Smooth muscle cell (in vitro differentiated cells): Measurements from ENCODE around the gene B4GALT2. TPM values are rescaled to one million over a fixed set of nuclear protein-coding genes. Genes with fewer than 3 reads are reported as not detected.

Experiments
- DNase-seq: peaks from one replicate; lab custom pipeline; 2025; ENCODE audit not compliant: unreplicated experiment; lab: John Stamatoyannopoulos, UW
- H2AFZ ChIP-seq: fragments of 200-600 bp; sonication (generic); 2 replicates; pipeline ENCODE4 v1.6.0; 2016; ENCODE audit warnings: antibody characterized with exemption, low read depth, mild to moderate bottlenecking
- H3F3A ChIP-seq: fragments of 200-600 bp; sonication (generic); 2 replicates; pipeline ENCODE4 v1.6.0; 2017; ENCODE audit warnings: antibody characterized with exemption, low read depth
- H3K27ac ChIP-seq: fragments of 200-600 bp; sonication (generic); 2 replicates; pipeline ENCODE4 v1.5.1; 2016; ENCODE audit warnings: low read depth, mild to moderate bottlenecking
- H3K27me3 ChIP-seq: fragments of 200-600 bp; sonication (generic); 2 replicates; pipeline ENCODE4 v1.6.1; 2016; ENCODE audit warnings: low read depth, mild to moderate bottlenecking
- H3K36me3 ChIP-seq: fragments of 200-600 bp; sonication (generic); 2 replicates; pipeline ENCODE4 v1.5.1; 2016; ENCODE audit warnings: low read depth
- H3K4me1 ChIP-seq: fragments of 200-600 bp; sonication (generic); 2 replicates; pipeline ENCODE4 v1.5.1; 2016; ENCODE audit warnings: low read depth
- H3K4me2 ChIP-seq: fragments of 200-600 bp; sonication (generic); 2 replicates; pipeline ENCODE4 v1.6.0; 2016; ENCODE audit warnings: mild to moderate bottlenecking
- H3K4me3 ChIP-seq: fragments of 200-600 bp; sonication (generic); 2 replicates; pipeline ENCODE4 v1.5.1; 2016; ENCODE audit warnings: mild to moderate bottlenecking
- H3K79me2 ChIP-seq: fragments of 200-600 bp; sonication (generic); 2 replicates; pipeline ENCODE4 v1.6.0; 2016; ENCODE audit warnings: low read depth, mild to moderate bottlenecking
- H3K9ac ChIP-seq: fragments of 200-600 bp; sonication (generic); 2 replicates; pipeline ENCODE4 v1.6.0; 2016; ENCODE audit warnings: low read depth
- H3K9me3 ChIP-seq: fragments of 200-600 bp; sonication (generic); replicated peaks from 2 replicates; pipeline ENCODE4 v1.5.1; 2016; ENCODE audit warnings: low read depth
- H4K20me1 ChIP-seq: fragments of 200-600 bp; sonication (generic); 2 replicates; pipeline ENCODE4 v1.6.0; 2016; ENCODE audit warnings: low read depth
- CTCF ChIP-seq: fragments of 200-600 bp; sonication (generic); IDR thresholded peaks from 2 replicates; pipeline ENCODE4 v1.5.1; 2017; ENCODE audit warnings: borderline replicate concordance, mild to moderate bottlenecking, antibody characterized with exemption; ENCODE audit not compliant: insufficient read depth, poor library complexity, severe bottlenecking
- WGBS: methylation state at CpG from one replicate; pipeline ENCODE4 v1.1.7; 2016; ENCODE audit warnings: low lambda C conversion rate; 5-methylcytosine and 5-hydroxymethylcytosine counted together
- polyA plus RNA-seq: library from polyadenylated mRNA; unstranded; fragments of >200 nt; fragmentation: Nextera tagmentation; extraction: Ambion mirVana; gene quantifications from 2 replicates; pipeline ENCODE4 v1.2.1, GENCODE V29; 2016
- total RNA-seq: library from RNA; depleted of rRNA; stranded (reverse); fragments of >200 nt; gene quantifications from 2 replicates; pipeline ENCODE4 v1.2.3, GENCODE V29; 2014

Gene B4GALT2
- total and polyA plus RNA-seq, 2 experiments from 2014 or later: 52.4 to 135 TPM

DNA sequence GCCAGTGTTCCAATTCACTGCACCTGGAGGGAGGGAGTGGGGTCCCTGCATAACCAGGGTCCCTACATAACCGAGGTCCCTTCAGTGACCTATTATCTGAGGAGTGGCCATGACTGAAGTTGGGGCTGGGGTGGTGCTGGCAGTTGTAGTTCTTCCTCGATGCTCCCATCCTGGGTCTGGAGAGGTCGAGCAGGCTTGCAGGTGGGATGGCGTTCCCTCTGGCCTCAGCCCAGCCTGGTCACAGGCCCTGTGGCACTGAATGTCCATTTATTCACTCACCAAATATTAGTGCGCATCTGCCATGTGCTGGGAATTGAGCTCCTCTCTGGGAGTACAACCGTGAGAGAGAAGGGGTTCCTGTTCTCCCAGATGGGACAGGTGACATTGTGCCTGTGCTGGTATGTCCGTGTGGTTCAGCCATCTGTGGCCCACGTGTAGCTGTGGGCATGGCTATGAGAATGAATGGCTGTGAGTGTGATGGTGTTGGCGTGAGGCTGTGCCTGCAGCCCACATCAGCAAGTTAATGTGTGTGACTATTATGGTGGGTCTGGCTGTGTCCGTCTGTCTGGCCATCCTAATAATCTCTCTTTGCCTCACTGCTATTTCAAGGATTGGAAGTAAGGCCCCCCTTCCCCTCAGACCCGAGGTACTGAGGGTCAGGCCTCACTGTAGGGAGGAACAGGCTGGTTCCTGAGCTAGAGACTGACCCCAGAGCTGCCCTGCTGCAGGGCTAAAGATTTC lies 56.1 kb downstream of the B4GALT2 start:
- DNase-seq: no peak
- peaks cover 5% of the 10 kb centered on the region for H3F3A ChIP-seq
- H3K36me3 ChIP-seq: no peaks in the 10 kb centered on the region
- WGBS: 84% methylated on average over 11 of the region's 11 CpGs
- TF ChIP-seq CTCF: no peak
- H3K9ac ChIP-seq: no peak overlapping the region
- H2AFZ ChIP-seq: no peak overlapping the region
- no peak overlapping the region for H3K4me3 ChIP-seq
- H3K4me1 ChIP-seq: peaks cover 11% of the 10 kb centered on the region
- H3K4me2 ChIP-seq: no peak overlapping the region
- H4K20me1 ChIP-seq: no peaks in the 10 kb centered on the region
- no peak overlapping the region for H3K27ac ChIP-seq
- no peaks in the 10 kb centered on the region for H3K9me3 ChIP-seq
- no peaks in the 10 kb centered on the region for H3K79me2 ChIP-seq
- H3K27me3 ChIP-seq: no peaks in the 10 kb centered on the region

DNA sequence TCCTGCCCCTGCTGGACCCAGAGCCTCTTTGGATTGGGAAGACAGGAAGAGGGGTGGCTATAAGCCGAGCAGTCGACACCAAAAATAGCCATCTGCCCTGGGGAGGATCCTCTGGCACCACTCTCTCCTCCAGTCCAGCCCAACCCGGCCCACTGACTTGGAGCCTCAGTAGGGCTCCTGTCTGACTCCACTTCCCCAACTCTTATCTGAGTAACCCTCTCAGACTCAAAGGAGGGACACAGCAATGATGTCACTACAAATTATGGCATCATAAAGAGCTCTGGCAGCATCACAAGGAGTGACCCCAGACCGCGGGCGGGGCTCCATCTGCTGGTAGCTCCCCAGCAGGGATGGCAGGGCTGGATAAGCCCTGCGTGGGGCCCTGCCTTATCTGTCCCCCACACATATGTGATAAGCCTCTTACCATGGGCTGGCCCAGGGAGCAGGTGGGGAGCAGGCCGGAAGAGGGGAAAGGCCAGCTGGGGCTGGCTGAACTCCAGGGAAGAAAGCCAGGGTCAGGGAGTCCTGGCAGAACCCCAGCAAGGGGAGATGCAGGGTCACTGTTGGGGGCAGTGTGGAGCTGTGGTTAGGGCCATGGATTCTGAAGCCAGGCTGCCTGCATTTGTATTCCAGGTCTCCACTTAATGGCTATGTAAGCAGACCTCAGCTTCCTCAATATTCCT lies 56.9 kb downstream of the B4GALT2 start:
- Histone ChIP-seq H3K27ac (no peak overlapping the region), H3K4me1 (peaks cover 11% of the 10 kb centered on the region), H3K27me3 (no peaks in the 10 kb centered on the region), H3K36me3 (no peaks in the 10 kb centered on the region), H4K20me1 (no peaks in the 10 kb centered on the region), H3K4me2 (no peak overlapping the region), H3K9ac (no peak overlapping the region), H3F3A (peaks cover 5% of the 10 kb centered on the region), H3K4me3 (no peak overlapping the region), H2AFZ (no peak overlapping the region), H3K79me2 (no peaks in the 10 kb centered on the region), H3K9me3 (no peaks in the 10 kb centered on the region)
- no peak for TF ChIP-seq CTCF
- WGBS: 63% methylated on average over 8 of the region's 8 CpGs
- DNase-seq: no peak

DNA sequence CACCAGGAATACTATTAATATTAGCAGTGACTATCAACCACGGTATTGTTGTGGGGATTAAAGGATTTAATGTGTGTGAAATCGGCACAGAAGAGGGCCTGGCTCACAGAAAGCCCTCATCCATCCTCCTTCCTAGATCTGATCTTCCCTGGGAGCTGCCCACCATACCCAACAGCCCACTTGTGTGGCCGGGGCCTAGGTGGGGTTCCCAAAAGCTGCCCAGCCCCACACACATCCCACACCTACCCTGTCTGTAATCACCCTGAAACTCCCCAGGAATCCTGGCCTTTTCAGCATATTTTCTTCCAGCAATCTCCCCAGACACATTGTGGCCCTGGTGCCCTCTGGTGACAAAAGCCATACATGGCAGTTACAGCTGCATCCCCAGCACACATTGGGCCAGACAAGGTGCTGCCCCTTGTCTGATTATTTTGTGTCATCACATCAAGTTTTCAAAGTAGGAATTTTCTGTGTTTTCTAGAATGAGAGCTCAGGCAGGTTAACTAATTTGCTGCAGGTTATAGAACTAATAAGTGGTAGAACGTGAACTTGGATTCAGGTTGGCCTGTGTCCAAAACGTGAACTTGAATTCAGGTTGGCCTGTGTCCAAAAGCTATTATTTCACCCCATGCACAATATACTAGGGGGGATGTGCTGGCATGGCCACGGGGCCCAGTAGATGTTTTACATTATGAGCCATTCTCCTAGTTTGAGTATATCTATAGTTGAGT lies 57.6 kb downstream of the B4GALT2 start:
- peak; percentile 71 for TF ChIP-seq CTCF
- Histone ChIP-seq H3K4me1 (peaks cover 10% of the 10 kb centered on the region), H3K4me3 (no peak overlapping the region), H3K9me3 (no peaks in the 10 kb centered on the region), H3F3A (peaks cover under 1% of the 10 kb centered on the region), H3K4me2 (no peak overlapping the region), H3K27me3 (no peaks in the 10 kb centered on the region), H4K20me1 (no peaks in the 10 kb centered on the region), H3K36me3 (no peaks in the 10 kb centered on the region), H3K79me2 (no peaks in the 10 kb centered on the region), H2AFZ (no peak overlapping the region), H3K27ac (no peak overlapping the region), H3K9ac (no peak overlapping the region)
- DNase-seq: peak; percentile 10
- WGBS: 39% methylated on average over 6 of the region's 6 CpGs
